Activated CD8-positive, alpha-beta memory T cell treated with anti-CD3 and anti-CD28 coated beads for 36 hours (primary cell): ENCODE results near the gene XXYLT1. TPM values are rescaled to one million over a fixed set of nuclear protein-coding genes. Genes with fewer than 3 reads are reported as not detected.
"Not testable (repeated sequence)": the region's sequence is repeated elsewhere in the genome, so short reads cannot be mapped to it uniquely, and the experiment has no call there.

Experiments used
- CTCF ChIA-PET: fragments of 350-600 bp; sonication (Branson Sonifier 250); formaldehyde crosslinking; loops from one replicate; lab custom pipeline; 2021; ENCODE audit warnings: antibody characterized with exemption; lab: Charles Lee
- POLR2A ChIA-PET: fragments of 350-600 bp; sonication (Branson Sonifier 250); formaldehyde crosslinking; loops from one replicate; lab custom pipeline; 2021; ENCODE audit warnings: antibody characterized with exemption; lab: Charles Lee
- total RNA-seq, 2 experiments: library from RNA; stranded (reverse); gene quantifications; one replicate each; pipeline ENCODE4 v1.2.3, GENCODE V29; 2021

The XXYLT1 gene
- total RNA-seq, 2 experiments from 2014 or later, result 9.1 to 9.3 TPM

GRCh38 chr3:195221015-195221853 is 49.7 kb downstream of the XXYLT1 start:
- CTCF ChIA-PET, result interaction anchor here (0.6 kb wide), 1 partner anchor 189 kb away, joined by 3 read pairs; no protein-coding TSS in a partner anchor
- POLR2A ChIA-PET, result no interaction called here

- CTCF ChIA-PET, result no interaction called here
- POLR2A ChIA-PET, result no interaction called here
Observed at GRCh38 chr3:195219351-195220230, 51.4 kb downstream of the XXYLT1 start.

- CTCF ChIA-PET, POLR2A ChIA-PET: not testable (repeated sequence)
Observed at GRCh38 chr3:195218331-195218730, 52.6 kb downstream of the XXYLT1 start.

GRCh38 chr3:195215576-195215975 is 55.4 kb downstream of the XXYLT1 start:
- POLR2A ChIA-PET, CTCF ChIA-PET: not testable (repeated sequence)

GRCh38 chr3:195214381-195214780 is 56.6 kb downstream of the XXYLT1 start:
- POLR2A ChIA-PET, result no interaction called here
- CTCF ChIA-PET, result no interaction called here

GRCh38 chr3:195213639-195214315 is 57.2 kb downstream of the XXYLT1 start:
- POLR2A ChIA-PET, result no interaction called here
- CTCF ChIA-PET, result no interaction called here

GRCh38 chr3:195212749-195213375 is 58.1 kb downstream of the XXYLT1 start:
- POLR2A ChIA-PET, result no interaction called here
- CTCF ChIA-PET, result no interaction called here

GRCh38 chr3:195212033-195212748 is 58.8 kb downstream of the XXYLT1 start:
- ChIA-PET CTCF (no interaction called here), POLR2A (no interaction called here)

GRCh38 chr3:195210266-195210973 is 60.5 kb downstream of the XXYLT1 start:
- POLR2A ChIA-PET, result no interaction called here
- CTCF ChIA-PET, result interaction anchor here (0.6 kb wide), 1 partner anchor 49 kb away, joined by 3 read pairs; no protein-coding TSS in a partner anchor

- ChIA-PET POLR2A (no interaction called here), CTCF (no interaction called here)
Observed at GRCh38 chr3:195209847-195210265, 61.1 kb downstream of the XXYLT1 start.

- ChIA-PET CTCF (no interaction called here), POLR2A (no interaction called here)
Observed at GRCh38 chr3:195209083-195209846, 61.7 kb downstream of the XXYLT1 start.

GRCh38 chr3:195208631-195209030 is 62.3 kb downstream of the XXYLT1 start:
- ChIA-PET CTCF (no interaction called here), POLR2A (no interaction called here)

GRCh38 chr3:195208183-195208582 is 62.8 kb downstream of the XXYLT1 start:
- CTCF ChIA-PET, result no interaction called here
- POLR2A ChIA-PET, result no interaction called here

- POLR2A ChIA-PET, result no interaction called here
- CTCF ChIA-PET, result no interaction called here
Observed at GRCh38 chr3:195207731-195208130, 63.2 kb downstream of the XXYLT1 start.

GRCh38 chr3:195207056-195207455 is 63.9 kb downstream of the XXYLT1 start:
- ChIA-PET CTCF (no interaction called here), POLR2A (no interaction called here)

GRCh38 chr3:195204360-195205163 is 66.4 kb downstream of the XXYLT1 start:
- ChIA-PET POLR2A (no interaction called here), CTCF (no interaction called here)

- POLR2A ChIA-PET, result interaction anchor here (0.6 kb wide), 1 partner anchor 471 kb away, joined by 5 read pairs; no protein-coding TSS in a partner anchor
- CTCF ChIA-PET, result no interaction called here
Observed at GRCh38 chr3:195203606-195204005, 67.4 kb downstream of the XXYLT1 start.
